H9 (cell line): ENCODE data around the gene HIRA. TPM values are rescaled to one million over a fixed set of nuclear protein-coding genes. Genes with fewer than 3 reads are reported as not detected.

Source experiments
- DNase-seq: peaks from one replicate; pipeline ENCODE4 v3.0.0-alpha.2; 2017
- H2AFZ ChIP-seq: one replicate; pipeline ENCODE4 v1.6.1; 2013; ENCODE audit warnings: mild to moderate bottlenecking, low read length, control low read depth, moderate library complexity
- H2AK5ac ChIP-seq: 2 replicates; pipeline ENCODE4 v1.6.1; 2013; ENCODE audit warnings: low read length, control low read depth, mixed read lengths; ENCODE audit not compliant: insufficient read length
- H2BK120ac ChIP-seq: one replicate; pipeline ENCODE4 v1.6.1; 2013; ENCODE audit warnings: low read depth, mild to moderate bottlenecking, low read length, control low read depth, inconsistent platforms; ENCODE audit not compliant: poor library complexity, severe bottlenecking
- H2BK12ac ChIP-seq: 2 replicates; pipeline ENCODE4 v1.6.1; 2013; ENCODE audit warnings: low read length, control low read depth, mixed read lengths, low read depth; ENCODE audit not compliant: insufficient read length
- H2BK15ac ChIP-seq: 2 replicates; pipeline ENCODE4 v1.6.1; 2013; ENCODE audit warnings: low read depth, low read length, control low read depth
- H2BK20ac ChIP-seq: one replicate; pipeline ENCODE4 v1.6.1; 2013; ENCODE audit warnings: low read depth, mild to moderate bottlenecking, low read length, control low read depth, inconsistent platforms; ENCODE audit not compliant: poor library complexity, severe bottlenecking
- H2BK5ac ChIP-seq: 2 replicates; pipeline ENCODE4 v1.6.1; 2013; ENCODE audit warnings: low read length, control low read depth, mixed read lengths; ENCODE audit not compliant: insufficient read length
- H3K14ac ChIP-seq: 2 replicates; pipeline ENCODE4 v1.6.1; 2013; ENCODE audit warnings: low read length, control low read depth; ENCODE audit not compliant: insufficient read depth
- H3K18ac ChIP-seq: 2 replicates; pipeline ENCODE4 v1.6.1; 2013; ENCODE audit warnings: low read depth, mild to moderate bottlenecking, mixed read lengths, low read length, control low read depth; ENCODE audit not compliant: insufficient read length
- H3K23ac ChIP-seq: 2 replicates; pipeline ENCODE4 v1.6.1; 2013; ENCODE audit warnings: low read length, control low read depth, mixed read lengths, low read depth; ENCODE audit not compliant: insufficient read length
- H3K23me2 ChIP-seq: 2 replicates; pipeline ENCODE4 v1.6.1; 2013; ENCODE audit warnings: low read depth, mild to moderate bottlenecking, mixed read lengths, low read length, control low read depth; ENCODE audit not compliant: insufficient read length, poor library complexity, severe bottlenecking
- H3K27ac ChIP-seq: 2 replicates; pipeline ENCODE4 v1.5.1; 2013; ENCODE audit warnings: low read length, control low read depth, mixed read lengths, low read depth; ENCODE audit not compliant: insufficient read length
- H3K27me3 ChIP-seq: 2 replicates; pipeline ENCODE4 v1.6.1; 2013; ENCODE audit warnings: low read length, control low read depth, inconsistent platforms; ENCODE audit not compliant: insufficient read depth
- H3K4ac ChIP-seq: 2 replicates; pipeline ENCODE4 v1.6.1; 2013; ENCODE audit warnings: low read depth, mild to moderate bottlenecking, control low read depth, inconsistent platforms, low read length, moderate library complexity
- H3K4me1 ChIP-seq: 2 replicates; pipeline ENCODE4 v1.6.1; 2013; ENCODE audit warnings: low read length, control low read depth, inconsistent platforms; ENCODE audit not compliant: insufficient read depth
- H3K4me2 ChIP-seq: 2 replicates; pipeline ENCODE4 v1.6.1; 2013; ENCODE audit warnings: low read length, control low read depth, mixed read lengths; ENCODE audit not compliant: insufficient read length, insufficient read depth
- H3K56ac ChIP-seq: 2 replicates; pipeline ENCODE4 v1.6.1; 2013; ENCODE audit warnings: low read depth, mild to moderate bottlenecking, mixed read lengths, low read length, control low read depth; ENCODE audit not compliant: insufficient read length
- H3K79me1 ChIP-seq: 2 replicates; pipeline ENCODE4 v1.6.1; 2013; ENCODE audit warnings: low read depth, mild to moderate bottlenecking, moderate library complexity, low read length, control low read depth, inconsistent platforms; ENCODE audit not compliant: insufficient read depth, poor library complexity, severe bottlenecking
- H3K79me2 ChIP-seq: 2 replicates; pipeline ENCODE4 v1.6.1; 2013; ENCODE audit warnings: low read length, control low read depth, inconsistent platforms; ENCODE audit not compliant: insufficient read depth
- H3K9ac ChIP-seq: 2 replicates; pipeline ENCODE4 v1.6.1; 2013; ENCODE audit warnings: low read length, control low read depth, mixed read lengths; ENCODE audit not compliant: insufficient read length; ENCODE audit errors: extremely low read depth
- H3K9me3 ChIP-seq: one replicate; pipeline ENCODE4 v1.6.1; 2013; ENCODE audit warnings: low read depth, low read length, inconsistent platforms; ENCODE audit not compliant: control insufficient read depth
- H3T11ph ChIP-seq: one replicate; pipeline ENCODE4 v1.6.1; 2013; ENCODE audit warnings: mild to moderate bottlenecking, low read length, control low read depth, inconsistent platforms
- H4K20me1 ChIP-seq: one replicate; pipeline ENCODE4 v1.6.1; 2013; ENCODE audit not compliant: control insufficient read depth, insufficient read length, insufficient read depth
- H4K5ac ChIP-seq: 2 replicates; pipeline ENCODE4 v1.6.1; 2013; ENCODE audit warnings: low read depth, mild to moderate bottlenecking, mixed read lengths, low read length, control low read depth; ENCODE audit not compliant: insufficient read length
- H4K8ac ChIP-seq: replicated peaks from 2 replicates; pipeline ENCODE4 v1.6.1; 2013; ENCODE audit warnings: low read length, control low read depth, mixed read lengths, low read depth; ENCODE audit not compliant: insufficient read length
- H4K91ac ChIP-seq: 2 replicates; pipeline ENCODE4 v1.6.1; 2013; ENCODE audit warnings: low read depth, mild to moderate bottlenecking, moderate library complexity, mixed read lengths, low read length, control low read depth; ENCODE audit not compliant: insufficient read length
- H3K27ac Mint-ChIP-seq, 3 experiments: 2 replicates in 2 of 3; 3 replicates in 1 of 3; pipeline ENCODE4 v1.8.0; 2020 to 2021; ENCODE audit warnings: mixed read lengths in 3 of 3, mild to moderate bottlenecking in 1 of 3, moderate library complexity in 1 of 3
- H3K27me3 Mint-ChIP-seq: 2 replicates; pipeline ENCODE4 v1.8.0; 2021; ENCODE audit warnings: low read depth, mild to moderate bottlenecking, moderate library complexity, mixed read lengths
- H3K36me3 Mint-ChIP-seq, 3 experiments: 2 replicates in 2 of 3; 3 replicates in 1 of 3; pipeline ENCODE4 v1.8.0; 2020 to 2021; ENCODE audit warnings: low read depth in 3 of 3, mixed read lengths in 3 of 3; ENCODE audit not compliant: insufficient read depth in 1 of 3
- H3K4me1 Mint-ChIP-seq, 2 experiments: 2 replicates each; pipeline ENCODE4 v1.8.0; 2020; ENCODE audit warnings: mixed read lengths in 2 of 2
- H3K4me3 Mint-ChIP-seq, 2 experiments: 2 replicates in 1 of 2; 3 replicates in 1 of 2; pipeline ENCODE4 v1.8.0; 2020 to 2021; ENCODE audit warnings: mild to moderate bottlenecking in 2 of 2, mixed read lengths in 2 of 2, moderate library complexity in 1 of 2
- H3K9me3 Mint-ChIP-seq, 2 experiments: 2 replicates in 1 of 2; 3 replicates in 1 of 2; pipeline ENCODE4 v1.8.0; 2020; ENCODE audit warnings: mild to moderate bottlenecking in 2 of 2, mixed read lengths in 2 of 2, moderate library complexity in 1 of 2
- CTCF ChIP-seq: fragments of 200-600 bp; sonication (generic); conservative IDR thresholded peaks from 3 replicates; pipeline ENCODE4 v1.8.0; 2021; ENCODE audit warnings: antibody characterized with exemption, mild to moderate bottlenecking
- WGBS: extraction: QIAGEN DNeasy Blood & Tissue Kit; methylation state at CpG from one replicate; pipeline ENCODE4 v1.1.7; 2013; ENCODE audit warnings: missing lambda C conversion rate, low lambda C conversion rate, mixed read lengths; ENCODE audit not compliant: insufficient read length; ENCODE audit errors: extremely low coverage; 5-methylcytosine and 5-hydroxymethylcytosine counted together
- total RNA-seq: library from RNA; stranded (reverse); gene quantifications from 2 replicates; pipeline ENCODE4 v1.2.1, GENCODE V29; 2021

Gene HIRA
- total RNA-seq, 1 experiment from 2014 or later = 51.9 TPM

- H3K9me3 ChIP-seq = no peaks in the 10 kb centered on the region
- no peak overlapping the region for H3K23ac ChIP-seq
- H2AFZ ChIP-seq = no peak overlapping the region
- no peak for TF ChIP-seq CTCF
- no peak overlapping the region for H3K27ac ChIP-seq
- no CpG with 5 or more reads among the region's 1 CpG for WGBS
- H3K9me3 Mint-ChIP-seq = peaks cover 8 to 20% of the 10 kb centered on the region in 2 experiments; a peak in 4 of 5 replicates
- no peaks in the 10 kb centered on the region for H3K4me1 ChIP-seq
- H2BK5ac ChIP-seq = no peak overlapping the region
- H4K20me1 ChIP-seq = no peaks in the 10 kb centered on the region
- no peaks in the 10 kb centered on the region for H3K4me1 Mint-ChIP-seq
- no peaks in the 10 kb centered on the region for H3K27me3 ChIP-seq
- no peak overlapping the region for H3K18ac ChIP-seq
- H3K23me2 ChIP-seq = no peaks in the 10 kb centered on the region
- no peak overlapping the region for H2BK15ac ChIP-seq
- H3K27ac Mint-ChIP-seq = no peak overlapping the region
- H2BK12ac ChIP-seq = no peak overlapping the region
- no peak for DNase-seq
- no peak overlapping the region for H4K5ac ChIP-seq
- no peaks in the 10 kb centered on the region for H3K79me2 ChIP-seq
- no peak overlapping the region for H3K4ac ChIP-seq
- H3K14ac ChIP-seq = no peak overlapping the region
- H3K9ac ChIP-seq = no peak overlapping the region
- H3K27me3 Mint-ChIP-seq = no peaks in the 10 kb centered on the region
- H2AK5ac ChIP-seq = no peak overlapping the region
- H4K91ac ChIP-seq = no peak overlapping the region
- no peak overlapping the region for H3K4me2 ChIP-seq
- no peak overlapping the region for H3K4me3 Mint-ChIP-seq
- no peak overlapping the region for H3T11ph ChIP-seq
- no peak overlapping the region for H2BK20ac ChIP-seq
- H3K36me3 Mint-ChIP-seq = peaks cover 79 to 80% (median 80%) of the 10 kb centered on the region in 3 experiments
- H3K56ac ChIP-seq = no peak overlapping the region
- H2BK120ac ChIP-seq = no peak overlapping the region
- no peak overlapping the region for H4K8ac ChIP-seq
- no peaks in the 10 kb centered on the region for H3K79me1 ChIP-seq
Observed at GRCh38 chr22:19344420-19344819, 87.1 kb downstream of the HIRA start.
